Activated naive CD4-positive, alpha-beta T cell treated with anti-CD3 and anti-CD28 coated beads, Interleukin-2, amount 10 ng/mL, durations not matched to agents 7 days and 5 days (primary cell): ENCODE data around the gene UBE2U.
"Not testable (repeated sequence)": the region's sequence is repeated elsewhere in the genome, so short reads cannot be mapped to it uniquely, and the experiment has no call there.

Experiments used
- CTCF ChIA-PET: fragments of 350-600 bp; sonication (Branson Sonifier 250); formaldehyde crosslinking; loops from one replicate; lab custom pipeline; 2021; ENCODE audit warnings: antibody characterized with exemption; lab: Charles Lee
- DNase-seq: peaks from one replicate; pipeline ENCODE4 v3.0.0-alpha.2; 2020
- H3K27ac Mint-ChIP-seq: one replicate; pipeline ENCODE4 v1.8.0; 2021; ENCODE audit warnings: mild to moderate bottlenecking, moderate library complexity, mixed read lengths
- H3K27me3 Mint-ChIP-seq: one replicate; pipeline ENCODE4 v1.8.0; 2021; ENCODE audit warnings: mild to moderate bottlenecking, mixed read lengths
- H3K36me3 Mint-ChIP-seq: one replicate; pipeline ENCODE4 v1.8.0; 2021; ENCODE audit warnings: mixed read lengths
- H3K4me1 Mint-ChIP-seq: one replicate; pipeline ENCODE4 v1.8.0; 2021; ENCODE audit warnings: mixed read lengths
- H3K4me3 Mint-ChIP-seq: one replicate; pipeline ENCODE4 v1.8.0; 2021; ENCODE audit warnings: mild to moderate bottlenecking, moderate library complexity, mixed read lengths
- H3K9me3 Mint-ChIP-seq: one replicate; pipeline ENCODE4 v1.8.0; 2021; ENCODE audit warnings: mixed read lengths

The UBE2U gene

GRCh38 chr1:64239519-64239918, 36.1 kb downstream of the UBE2U start:
- H3K27me3 Mint-ChIP-seq, H3K4me3 Mint-ChIP-seq: not testable (repeated sequence)

GRCh38 chr1:64240206-64240605, 36.8 kb downstream of the UBE2U start:
- no peak for DNase-seq
- CTCF ChIA-PET, result no interaction called here
- Mint-ChIP-seq H3K36me3 (no peaks in the 10 kb centered on the region), H3K4me1 (peaks cover 21% of the 10 kb centered on the region), H3K27ac (no peak overlapping the region), H3K4me3 (no peak overlapping the region), H3K27me3 (peaks cover 7% of the 10 kb centered on the region), H3K9me3 (no peaks in the 10 kb centered on the region)

More at GRCh38 chr1:64239519-64239918, 36.1 kb downstream of the UBE2U start:
- H3K27ac Mint-ChIP-seq, H3K36me3 Mint-ChIP-seq, DNase-seq, CTCF ChIA-PET, H3K9me3 Mint-ChIP-seq: not testable (repeated sequence)
- peaks cover 15% of the 10 kb centered on the region for H3K4me1 Mint-ChIP-seq

- H3K9me3 Mint-ChIP-seq, result no peaks in the 10 kb centered on the region
- peaks cover 7% of the 10 kb centered on the region for H3K27me3 Mint-ChIP-seq
- no peak overlapping the region for H3K4me3 Mint-ChIP-seq
- H3K4me1 Mint-ChIP-seq, result peaks cover 27% of the 10 kb centered on the region
- H3K36me3 Mint-ChIP-seq, result no peaks in the 10 kb centered on the region
- CTCF ChIA-PET, result interaction anchor here (3.2 kb wide), 1 partner anchor 549 kb away, joined by 12 read pairs; no protein-coding TSS in a partner anchor
- no peak overlapping the region for H3K27ac Mint-ChIP-seq
- no peak for DNase-seq
These were observed 37.6 kb downstream of the UBE2U start for GRCh38 chr1:64241069-64241468.

GRCh38 chr1:64242895-64243756, 39.7 kb downstream of the UBE2U start:
- H3K4me3 Mint-ChIP-seq, result peak overlapping the region; percentile 4
- peaks cover 27% of the 10 kb centered on the region for H3K4me1 Mint-ChIP-seq
- no peak overlapping the region for H3K27ac Mint-ChIP-seq
- DNase-seq, result no peak
- H3K36me3 Mint-ChIP-seq, result no peaks in the 10 kb centered on the region
- no peaks in the 10 kb centered on the region for H3K9me3 Mint-ChIP-seq
- CTCF ChIA-PET, result interaction anchor here (1.3 to 3.2 kb wide), 5 partner anchors 26 to 685 kb away, joined by 3 to 12 read pairs (median 4); no protein-coding TSS in a partner anchor
- peaks cover 15% of the 10 kb centered on the region for H3K27me3 Mint-ChIP-seq

- peak overlapping the region; percentile 4 for H3K4me3 Mint-ChIP-seq
- H3K36me3 Mint-ChIP-seq, result no peaks in the 10 kb centered on the region
- CTCF ChIA-PET, result interaction anchor here (1.4 to 3.2 kb wide), 5 partner anchors 551 to 686 kb away, joined by 4 to 12 read pairs (median 5); no protein-coding TSS in a partner anchor
- peaks cover 14% of the 10 kb centered on the region for H3K27me3 Mint-ChIP-seq
- peaks cover 27% of the 10 kb centered on the region for H3K4me1 Mint-ChIP-seq
- H3K9me3 Mint-ChIP-seq, result no peaks in the 10 kb centered on the region
- no peak overlapping the region for H3K27ac Mint-ChIP-seq
- no peak for DNase-seq
These were observed 40.3 kb downstream of the UBE2U start for GRCh38 chr1:64243757-64244080.

- CTCF ChIA-PET, result interaction anchor here (0.6 to 1.9 kb wide), 7 partner anchors 20 to 687 kb away, joined by 3 to 7 read pairs (median 4); no protein-coding TSS in a partner anchor
- no peak for DNase-seq
- H3K36me3 Mint-ChIP-seq, result no peaks in the 10 kb centered on the region
- peak overlapping the region; percentile 43 for H3K27ac Mint-ChIP-seq
- peaks cover 16% of the 10 kb centered on the region for H3K27me3 Mint-ChIP-seq
- H3K4me1 Mint-ChIP-seq, result peaks cover 27% of the 10 kb centered on the region
- H3K4me3 Mint-ChIP-seq, result peak overlapping the region; percentile 14
- no peaks in the 10 kb centered on the region for H3K9me3 Mint-ChIP-seq
These were observed 42.1 kb downstream of the UBE2U start for GRCh38 chr1:64245495-64245894.

GRCh38 chr1:64246294-64246917, 43.0 kb downstream of the UBE2U start:
- H3K9me3 Mint-ChIP-seq, result no peaks in the 10 kb centered on the region
- H3K27ac Mint-ChIP-seq, result no peak overlapping the region
- H3K27me3 Mint-ChIP-seq, result peaks cover 16% of the 10 kb centered on the region
- CTCF ChIA-PET, result interaction anchor here (0.6 to 3.0 kb wide), 22 partner anchors 10 to 1501 kb away, joined by 3 to 25 read pairs (median 4); no protein-coding TSS in a partner anchor
- no peak for DNase-seq
- H3K36me3 Mint-ChIP-seq, result no peaks in the 10 kb centered on the region
- H3K4me3 Mint-ChIP-seq, result no peak overlapping the region
- peaks cover 27% of the 10 kb centered on the region for H3K4me1 Mint-ChIP-seq

GRCh38 chr1:64248065-64248464, 44.6 kb downstream of the UBE2U start:
- H3K9me3 Mint-ChIP-seq, result no peaks in the 10 kb centered on the region
- DNase-seq, result no peak
- peaks cover 27% of the 10 kb centered on the region for H3K27me3 Mint-ChIP-seq
- no peak overlapping the region for H3K27ac Mint-ChIP-seq
- peaks cover 24% of the 10 kb centered on the region for H3K4me1 Mint-ChIP-seq
- H3K36me3 Mint-ChIP-seq, result no peaks in the 10 kb centered on the region
- CTCF ChIA-PET, result interaction anchor here (0.7 to 3.0 kb wide), 2 partner anchors 556 to 672 kb away, joined by 3 to 25 read pairs; no protein-coding TSS in a partner anchor
- H3K4me3 Mint-ChIP-seq, result no peak overlapping the region

GRCh38 chr1:64250472-64250871, 47.0 kb downstream of the UBE2U start:
- peaks cover 44% of the 10 kb centered on the region for H3K27me3 Mint-ChIP-seq
- H3K9me3 Mint-ChIP-seq, H3K36me3 Mint-ChIP-seq, H3K4me1 Mint-ChIP-seq, CTCF ChIA-PET, H3K27ac Mint-ChIP-seq, DNase-seq, H3K4me3 Mint-ChIP-seq: not testable (repeated sequence)

GRCh38 chr1:64251971-64252370, 48.5 kb downstream of the UBE2U start:
- CTCF ChIA-PET, result no interaction called here
- DNase-seq, result no peak
- Mint-ChIP-seq H3K4me1 (no peaks in the 10 kb centered on the region), H3K27me3 (peaks cover 45% of the 10 kb centered on the region), H3K9me3 (no peaks in the 10 kb centered on the region), H3K27ac (no peak overlapping the region), H3K4me3 (no peak overlapping the region), H3K36me3 (no peaks in the 10 kb centered on the region)

- CTCF ChIA-PET, result interaction anchor here (0.6 to 1.4 kb wide), 2 partner anchors 458 to 636 kb away, joined by 3 read pairs; no protein-coding TSS in a partner anchor
- not testable (repeated sequence) for H3K36me3 Mint-ChIP-seq, H3K27ac Mint-ChIP-seq, H3K4me1 Mint-ChIP-seq, DNase-seq, H3K9me3 Mint-ChIP-seq, H3K4me3 Mint-ChIP-seq
- H3K27me3 Mint-ChIP-seq, result peaks cover 31% of the 10 kb centered on the region
These were observed 53.8 kb downstream of the UBE2U start for GRCh38 chr1:64257233-64257632.

GRCh38 chr1:64258444-64258843, 55.0 kb downstream of the UBE2U start:
- H3K36me3 Mint-ChIP-seq, H3K9me3 Mint-ChIP-seq, H3K4me3 Mint-ChIP-seq, CTCF ChIA-PET, DNase-seq, H3K4me1 Mint-ChIP-seq, H3K27ac Mint-ChIP-seq: not testable (repeated sequence)
- peaks cover 27% of the 10 kb centered on the region for H3K27me3 Mint-ChIP-seq

GRCh38 chr1:64263335-64263734, 59.9 kb downstream of the UBE2U start:
- CTCF ChIA-PET, result no interaction called here
- Mint-ChIP-seq H3K4me1 (no peaks in the 10 kb centered on the region), H3K9me3 (no peaks in the 10 kb centered on the region), H3K27ac (no peak overlapping the region), H3K36me3 (no peaks in the 10 kb centered on the region), H3K4me3 (no peak overlapping the region), H3K27me3 (peaks cover 12% of the 10 kb centered on the region)
- no peak for DNase-seq

GRCh38 chr1:64263856-64264255, 60.4 kb downstream of the UBE2U start:
- CTCF ChIA-PET, result no interaction called here
- Mint-ChIP-seq H3K4me1 (no peaks in the 10 kb centered on the region), H3K36me3 (no peaks in the 10 kb centered on the region), H3K27me3 (peaks cover 12% of the 10 kb centered on the region), H3K4me3 (no peak overlapping the region), H3K27ac (no peak overlapping the region), H3K9me3 (no peaks in the 10 kb centered on the region)
- DNase-seq, result no peak
